Measurements from ENCODE around the gene CHCHD3. TPM values are rescaled to one million over a fixed set of nuclear protein-coding genes. Genes with fewer than 3 reads are reported as not detected.

Gene CHCHD3
- total and polyA plus RNA-seq, 4 donors = 25.5 to 37.8 (median 31.8) TPM

DNA sequence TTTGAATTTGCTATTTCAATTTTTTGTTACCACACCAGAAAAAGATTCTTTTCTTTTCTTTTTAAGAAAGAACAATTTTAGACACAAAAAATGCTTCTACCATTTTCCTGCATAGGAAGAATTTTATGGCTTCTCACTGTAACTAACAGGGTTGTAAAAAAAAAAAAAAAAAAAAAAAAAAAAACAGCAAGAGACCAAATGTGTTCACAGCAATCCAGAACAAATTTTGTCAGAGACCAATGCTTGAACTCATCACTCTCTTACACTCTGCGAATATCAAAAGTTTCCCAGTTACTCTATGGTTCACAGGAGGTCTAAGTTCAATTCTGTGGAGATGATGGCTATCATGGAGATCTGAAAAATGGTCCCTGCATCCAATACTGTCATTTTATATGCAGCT lies 84.4 kb downstream of the CHCHD3 start (continued):
- TF ChIP-seq, protein P1, sequence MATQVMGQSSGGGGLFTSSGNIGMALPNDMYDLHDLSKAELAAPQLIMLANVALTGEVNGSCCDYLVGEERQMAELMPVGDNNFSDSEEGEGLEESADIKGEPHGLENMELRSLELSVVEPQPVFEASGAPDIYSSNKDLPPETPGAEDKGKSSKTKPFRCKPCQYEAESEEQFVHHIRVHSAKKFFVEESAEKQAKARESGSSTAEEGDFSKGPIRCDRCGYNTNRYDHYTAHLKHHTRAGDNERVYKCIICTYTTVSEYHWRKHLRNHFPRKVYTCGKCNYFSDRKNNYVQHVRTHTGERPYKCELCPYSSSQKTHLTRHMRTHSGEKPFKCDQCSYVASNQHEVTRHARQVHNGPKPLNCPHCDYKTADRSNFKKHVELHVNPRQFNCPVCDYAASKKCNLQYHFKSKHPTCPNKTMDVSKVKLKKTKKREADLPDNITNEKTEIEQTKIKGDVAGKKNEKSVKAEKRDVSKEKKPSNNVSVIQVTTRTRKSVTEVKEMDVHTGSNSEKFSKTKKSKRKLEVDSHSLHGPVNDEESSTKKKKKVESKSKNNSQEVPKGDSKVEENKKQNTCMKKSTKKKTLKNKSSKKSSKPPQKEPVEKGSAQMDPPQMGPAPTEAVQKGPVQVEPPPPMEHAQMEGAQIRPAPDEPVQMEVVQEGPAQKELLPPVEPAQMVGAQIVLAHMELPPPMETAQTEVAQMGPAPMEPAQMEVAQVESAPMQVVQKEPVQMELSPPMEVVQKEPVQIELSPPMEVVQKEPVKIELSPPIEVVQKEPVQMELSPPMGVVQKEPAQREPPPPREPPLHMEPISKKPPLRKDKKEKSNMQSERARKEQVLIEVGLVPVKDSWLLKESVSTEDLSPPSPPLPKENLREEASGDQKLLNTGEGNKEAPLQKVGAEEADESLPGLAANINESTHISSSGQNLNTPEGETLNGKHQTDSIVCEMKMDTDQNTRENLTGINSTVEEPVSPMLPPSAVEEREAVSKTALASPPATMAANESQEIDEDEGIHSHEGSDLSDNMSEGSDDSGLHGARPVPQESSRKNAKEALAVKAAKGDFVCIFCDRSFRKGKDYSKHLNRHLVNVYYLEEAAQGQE (IDR thresholded peaks at IDR 0.05) = no peak

DNA sequence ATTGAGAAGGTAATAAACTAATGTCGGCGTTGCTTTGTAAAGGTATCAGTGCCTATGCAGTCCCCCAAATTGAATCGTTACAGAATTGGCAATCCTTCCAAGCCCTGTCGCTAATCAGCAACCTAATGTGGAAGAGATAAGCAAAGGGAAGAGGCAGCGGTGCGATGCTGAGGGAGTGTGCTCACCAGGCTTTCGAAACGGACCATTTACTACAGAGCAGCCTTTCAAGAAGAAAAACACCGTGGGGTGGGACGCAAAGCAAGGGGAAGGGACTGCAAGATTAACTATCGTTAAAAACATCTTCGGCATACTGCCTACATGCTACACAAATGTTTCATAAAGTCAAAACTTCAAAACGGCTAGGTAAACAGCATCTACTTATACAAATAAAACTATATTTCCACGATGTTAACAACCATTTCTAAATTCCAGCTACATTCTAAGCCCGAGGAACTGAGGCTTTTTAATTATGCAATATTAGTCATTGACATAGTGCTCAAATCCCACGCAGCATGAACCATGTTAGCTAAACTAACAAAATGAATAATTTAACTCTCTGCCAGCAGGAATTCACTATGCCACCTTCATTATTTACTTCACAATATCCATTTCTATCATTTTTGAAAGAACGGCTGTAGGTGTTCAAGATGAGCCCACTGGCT lies 85.2 kb downstream of the CHCHD3 start:
- Histone ChIP-seq H3K4me3 (ENCODE audit: low read depth in 1 of 3, low read length in 3 of 3) (no peak overlapping the region), H3K9me3 (ENCODE audit: control insufficient read depth in 4 of 4, low read length in 3 of 4) (no peaks in the 10 kb centered on the region), H3K4me1 (ENCODE audit: control insufficient read depth in 4 of 4, insufficient read depth in 4 of 4, low read length in 3 of 4) (no peaks in the 10 kb centered on the region), H3K36me3 (ENCODE audit: control insufficient read depth in 4 of 4, insufficient read depth in 3 of 4, low read depth in 1 of 4, low read length in 3 of 4) (no peaks in the 10 kb centered on the region), H3K9ac (ENCODE audit: low read depth in 1 of 2, low read length in 2 of 2) (no peak overlapping the region), H3K27ac (ENCODE audit: low read depth in 1 of 2, low read length in 2 of 2) (no peak overlapping the region), H3K27me3 (ENCODE audit: control insufficient read depth in 4 of 4, insufficient read depth in 4 of 4, low read length in 3 of 4) (no peaks in the 10 kb centered on the region)
- no peak for DNase-seq (ENCODE audit: low spot score)
- WGBS = 86% methylated on average over 17 of the region's 17 CpGs
- TF ChIP-seq, protein P1 (IDR thresholded peaks at IDR 0.05) = no peak
- TF ChIP-seq TAF1 (conservative IDR thresholded peaks at IDR 0.05) = no peak
- TF ChIP-seq SP1 (IDR thresholded peaks at IDR 0.05) = no peak
- no peak for TF ChIP-seq GABPA (IDR thresholded peaks at IDR 0.05 in 1 of 2, conservative IDR thresholded peaks at IDR 0.05 in 1 of 2)
- no peak for TF ChIP-seq JUND (IDR thresholded peaks at IDR 0.05)
- TF ChIP-seq, protein P2, sequence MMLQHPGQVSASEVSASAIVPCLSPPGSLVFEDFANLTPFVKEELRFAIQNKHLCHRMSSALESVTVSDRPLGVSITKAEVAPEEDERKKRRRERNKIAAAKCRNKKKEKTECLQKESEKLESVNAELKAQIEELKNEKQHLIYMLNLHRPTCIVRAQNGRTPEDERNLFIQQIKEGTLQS (IDR thresholded peaks at IDR 0.05) = no peak
- TF ChIP-seq, protein P3, sequence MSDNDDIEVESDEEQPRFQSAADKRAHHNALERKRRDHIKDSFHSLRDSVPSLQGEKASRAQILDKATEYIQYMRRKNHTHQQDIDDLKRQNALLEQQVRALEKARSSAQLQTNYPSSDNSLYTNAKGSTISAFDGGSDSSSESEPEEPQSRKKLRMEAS (IDR thresholded peaks at IDR 0.05) = no peak
- no peak for TF ChIP-seq RXRA (IDR thresholded peaks at IDR 0.05)
- no peak for TF ChIP-seq EGR1 (IDR thresholded peaks at IDR 0.05; ENCODE audit: low read depth in 2 of 2)
- TF ChIP-seq, protein P4, sequence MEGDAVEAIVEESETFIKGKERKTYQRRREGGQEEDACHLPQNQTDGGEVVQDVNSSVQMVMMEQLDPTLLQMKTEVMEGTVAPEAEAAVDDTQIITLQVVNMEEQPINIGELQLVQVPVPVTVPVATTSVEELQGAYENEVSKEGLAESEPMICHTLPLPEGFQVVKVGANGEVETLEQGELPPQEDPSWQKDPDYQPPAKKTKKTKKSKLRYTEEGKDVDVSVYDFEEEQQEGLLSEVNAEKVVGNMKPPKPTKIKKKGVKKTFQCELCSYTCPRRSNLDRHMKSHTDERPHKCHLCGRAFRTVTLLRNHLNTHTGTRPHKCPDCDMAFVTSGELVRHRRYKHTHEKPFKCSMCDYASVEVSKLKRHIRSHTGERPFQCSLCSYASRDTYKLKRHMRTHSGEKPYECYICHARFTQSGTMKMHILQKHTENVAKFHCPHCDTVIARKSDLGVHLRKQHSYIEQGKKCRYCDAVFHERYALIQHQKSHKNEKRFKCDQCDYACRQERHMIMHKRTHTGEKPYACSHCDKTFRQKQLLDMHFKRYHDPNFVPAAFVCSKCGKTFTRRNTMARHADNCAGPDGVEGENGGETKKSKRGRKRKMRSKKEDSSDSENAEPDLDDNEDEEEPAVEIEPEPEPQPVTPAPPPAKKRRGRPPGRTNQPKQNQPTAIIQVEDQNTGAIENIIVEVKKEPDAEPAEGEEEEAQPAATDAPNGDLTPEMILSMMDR (IDR thresholded peaks at IDR 0.05; ENCODE audit: low read depth, low read length, missing input control) = no peak

All from liver (tissue), 9 donors.